GM12891 (cell line): ENCODE measurements around the gene PPM1M.

ENCODE experiments used
- POLR2AphosphoS5 ChIP-seq: IDR thresholded peaks from 2 replicates; pipeline ENCODE4 v1.6.1; 2011; ENCODE audit warnings: low read depth, low read length, control low read depth
- TAF1 ChIP-seq: IDR thresholded peaks from 2 replicates; pipeline ENCODE4 v1.6.1; 2011; ENCODE audit warnings: low read depth, low read length, control low read depth

DNA sequence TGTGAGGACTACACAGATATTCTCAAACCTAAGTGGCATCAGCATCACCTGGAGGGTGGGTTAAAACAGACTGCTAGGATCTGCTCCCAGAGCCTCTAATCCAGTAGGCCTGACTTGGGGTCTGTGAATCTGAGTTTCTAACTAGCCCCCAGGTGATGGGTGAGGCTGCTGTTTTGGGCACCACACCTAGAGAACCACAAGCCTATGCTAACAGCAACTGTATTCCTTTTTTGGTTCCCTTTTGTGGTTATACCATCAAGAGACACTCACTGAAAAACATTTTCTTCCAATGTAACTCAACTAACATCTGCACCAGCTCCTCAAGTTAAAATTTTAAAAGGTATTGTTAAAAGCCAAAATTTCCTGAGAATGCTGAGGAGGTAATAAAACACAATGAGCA lies 16.9 kb downstream of the PPM1M start:
- no peak for TF ChIP-seq POLR2AphosphoS5
- no peak for TF ChIP-seq TAF1
